ENCODE measurements around the gene TLX3. TPM values are rescaled to one million over a fixed set of nuclear protein-coding genes. Genes with fewer than 3 reads are reported as not detected.
"Not testable (repeated sequence)": the region's sequence is repeated elsewhere in the genome, so short reads cannot be mapped to it uniquely, and the experiment has no call there.

The TLX3 gene
- total RNA-seq, 1 experiment from 2014 or later = not detected

- no TSS peak for BruUV-seq (replicated peaks)
- Mint-ChIP-seq H3K4me1 (ENCODE audit: insufficient read depth, unreplicated experiment) (no peaks in the 10 kb centered on the region), H3K27ac (ENCODE audit: low read depth, unreplicated experiment) (no peak overlapping the region), H3K27me3 (ENCODE audit: insufficient read depth, unreplicated experiment) (no peaks in the 10 kb centered on the region), H3K9me3 (ENCODE audit: unreplicated experiment) (no peaks in the 10 kb centered on the region), H3K36me3 (ENCODE audit: insufficient read depth, unreplicated experiment) (no peaks in the 10 kb centered on the region), H3K4me3 (ENCODE audit: unreplicated experiment) (no peak overlapping the region)
- TF ChIP-seq CTCF (IDR thresholded peaks at IDR 0.05; ENCODE audit: unreplicated experiment) = no peak
- intact Hi-C loops (cut with micrococcal nuclease) = no loop called here
- CTCF ChIA-PET = interaction anchor here (0.8 to 3.8 kb wide), 3 partner anchors 10 to 144 kb away, joined by 4 to 25 read pairs (median 6); no protein-coding TSS in a partner anchor
- POLR2A ChIA-PET = interaction anchor here (0.9 to 1.0 kb wide), 2 partner anchors 11 to 35 kb away, joined by 3 read pairs; no protein-coding TSS in a partner anchor
- no peak for DNase-seq (ENCODE audit: unreplicated experiment)
Measured at GRCh38 chr5:171351536-171352073, 42.6 kb downstream of the TLX3 start.

GRCh38 chr5:171355302-171355724 lies 46.3 kb downstream of the TLX3 start:
- CTCF ChIA-PET = interaction anchor here (0.6 to 1.1 kb wide), 2 partner anchors 13 to 17 kb away, joined by 3 to 4 read pairs; no protein-coding TSS in a partner anchor
- no peak for TF ChIP-seq CTCF (IDR thresholded peaks at IDR 0.05; ENCODE audit: unreplicated experiment)
- intact Hi-C loops (cut with micrococcal nuclease) = no loop called here
- no TSS peak for BruUV-seq (replicated peaks)
- DNase-seq (ENCODE audit: unreplicated experiment) = no peak
- H3K27me3 Mint-ChIP-seq (ENCODE audit: insufficient read depth, unreplicated experiment) = no peaks in the 10 kb centered on the region
- no peaks in the 10 kb centered on the region for H3K9me3 Mint-ChIP-seq (ENCODE audit: unreplicated experiment)
- H3K4me3 Mint-ChIP-seq (ENCODE audit: unreplicated experiment) = no peak overlapping the region
- POLR2A ChIA-PET = no interaction called here
- H3K27ac Mint-ChIP-seq (ENCODE audit: low read depth, unreplicated experiment) = no peak overlapping the region
- H3K36me3 Mint-ChIP-seq (ENCODE audit: insufficient read depth, unreplicated experiment) = no peaks in the 10 kb centered on the region
- H3K4me1 Mint-ChIP-seq (ENCODE audit: insufficient read depth, unreplicated experiment) = no peaks in the 10 kb centered on the region

- no TSS peak for BruUV-seq (replicated peaks)
- Mint-ChIP-seq H3K36me3 (ENCODE audit: insufficient read depth, unreplicated experiment) (no peaks in the 10 kb centered on the region), H3K9me3 (ENCODE audit: unreplicated experiment) (no peaks in the 10 kb centered on the region), H3K27ac (ENCODE audit: low read depth, unreplicated experiment) (no peak overlapping the region), H3K4me3 (ENCODE audit: unreplicated experiment) (no peak overlapping the region), H3K4me1 (ENCODE audit: insufficient read depth, unreplicated experiment) (no peaks in the 10 kb centered on the region), H3K27me3 (ENCODE audit: insufficient read depth, unreplicated experiment) (no peaks in the 10 kb centered on the region)
- DNase-seq (ENCODE audit: unreplicated experiment) = no peak
- CTCF ChIA-PET = interaction anchor here (0.6 to 2.2 kb wide), 7 partner anchors 14 to 567 kb away, joined by 3 to 8 read pairs (median 4); no protein-coding TSS in a partner anchor
- TF ChIP-seq CTCF (IDR thresholded peaks at IDR 0.05; ENCODE audit: unreplicated experiment) = no peak
- intact Hi-C loops (cut with micrococcal nuclease) = no loop called here
- POLR2A ChIA-PET = no interaction called here
Measured at GRCh38 chr5:171357843-171358242, 48.8 kb downstream of the TLX3 start.

GRCh38 chr5:171361151-171361550 lies 52.1 kb downstream of the TLX3 start:
- intact Hi-C loops (cut with micrococcal nuclease); H3K4me3 Mint-ChIP-seq (ENCODE audit: unreplicated experiment); BruUV-seq (replicated peaks); H3K27me3 Mint-ChIP-seq (ENCODE audit: insufficient read depth, unreplicated experiment); H3K9me3 Mint-ChIP-seq (ENCODE audit: unreplicated experiment); H3K36me3 Mint-ChIP-seq (ENCODE audit: insufficient read depth, unreplicated experiment); H3K4me1 Mint-ChIP-seq (ENCODE audit: insufficient read depth, unreplicated experiment); DNase-seq (ENCODE audit: unreplicated experiment); H3K27ac Mint-ChIP-seq (ENCODE audit: low read depth, unreplicated experiment): not testable (repeated sequence)
- ChIA-PET CTCF (interaction anchor here (0.5 to 1.4 kb wide), 2 partner anchors 19 to 157 kb away, joined by 3 to 5 read pairs; no protein-coding TSS in a partner anchor), POLR2A (interaction anchor here (0.6 to 0.7 kb wide), 2 partner anchors 467 to 826 kb away, joined by 3 to 4 read pairs; no protein-coding TSS in a partner anchor)

Other genes starting within 250 kb of the TLX3 start
- gene NPM1, start 78.6 kb downstream of the TLX3 start, total RNA-seq (2022) = 3,249 and 4,548 TPM in 2 replicates
- gene FGF18, start 110.4 kb downstream of the TLX3 start, total RNA-seq (2022) = not detected in 2 replicates